Ascending aorta (tissue), 2 donors: ENCODE data around the gene HPN. TPM values are rescaled to one million over a fixed set of nuclear protein-coding genes. Genes with fewer than 3 reads are reported as not detected.
A peak's percentile ranks its signal among the peaks of the same experiment; 100 is the strongest.
"Not testable (repeated sequence)": the region's sequence is repeated elsewhere in the genome, so short reads cannot be mapped to it uniquely, and the experiment has no call there.

Experiments used
- DNase-seq, 2 donors: peaks; one replicate each; pipeline ENCODE4 v3.0.0-alpha.2; 2019; ENCODE audit warnings: low spot score in 2 of 2
- H3K27ac ChIP-seq, 2 donors: fragments of 200-600 bp; sonication (generic); one replicate each; pipeline ENCODE4 v1.5.1; 2016 to 2017; ENCODE audit warnings: mild to moderate bottlenecking in 1 of 2
- H3K27me3 ChIP-seq: fragments of 200-600 bp; sonication (generic); one replicate; pipeline ENCODE4 v1.5.1; 2017
- H3K36me3 ChIP-seq, 2 donors: fragments of 200-600 bp; sonication (generic); one replicate each; pipeline ENCODE4 v1.5.1; 2016
- H3K4me1 ChIP-seq, 2 donors: fragments of 200-600 bp; sonication (generic); one replicate each; pipeline ENCODE4 v1.5.1; 2016 to 2017; ENCODE audit warnings: mild to moderate bottlenecking in 1 of 2
- H3K4me3 ChIP-seq, 2 donors: fragments of 200-600 bp; sonication (generic); one replicate each; pipeline ENCODE4 v1.5.1; 2016 to 2017; ENCODE audit warnings: mild to moderate bottlenecking in 1 of 2
- H3K9me3 ChIP-seq, 2 donors: fragments of 200-600 bp; sonication (generic); one replicate each; pipeline ENCODE4 v1.5.1; 2016
- intact Hi-C: fragments of 100-400 bp; cut with DNase I; formaldehyde crosslinking; loops from one replicate; pipeline ENCODE4 v1.15.1; 2023
- total RNA-seq: library from RNA; depleted of rRNA; stranded (reverse); fragments of >200 nt; gene quantifications from one replicate; pipeline ENCODE4 v1.1.0, GENCODE V29; 2016
- TF ChIP-seq, protein P1 (sequence below), 3 experiments: fragments of 200-600 bp in 2 of 3; fragments of 450-650 bp in 1 of 3; sonication (generic) in 2 of 3; IDR thresholded peaks; one replicate each; pipeline ENCODE4 v1.5.1; 2016 to 2019; ENCODE audit warnings: antibody characterized with exemption in 3 of 3, mild to moderate bottlenecking in 1 of 3, moderate library complexity in 1 of 3

The HPN gene
- total RNA-seq, 1 donor from 2014 or later, result 0.85 TPM

DNA sequence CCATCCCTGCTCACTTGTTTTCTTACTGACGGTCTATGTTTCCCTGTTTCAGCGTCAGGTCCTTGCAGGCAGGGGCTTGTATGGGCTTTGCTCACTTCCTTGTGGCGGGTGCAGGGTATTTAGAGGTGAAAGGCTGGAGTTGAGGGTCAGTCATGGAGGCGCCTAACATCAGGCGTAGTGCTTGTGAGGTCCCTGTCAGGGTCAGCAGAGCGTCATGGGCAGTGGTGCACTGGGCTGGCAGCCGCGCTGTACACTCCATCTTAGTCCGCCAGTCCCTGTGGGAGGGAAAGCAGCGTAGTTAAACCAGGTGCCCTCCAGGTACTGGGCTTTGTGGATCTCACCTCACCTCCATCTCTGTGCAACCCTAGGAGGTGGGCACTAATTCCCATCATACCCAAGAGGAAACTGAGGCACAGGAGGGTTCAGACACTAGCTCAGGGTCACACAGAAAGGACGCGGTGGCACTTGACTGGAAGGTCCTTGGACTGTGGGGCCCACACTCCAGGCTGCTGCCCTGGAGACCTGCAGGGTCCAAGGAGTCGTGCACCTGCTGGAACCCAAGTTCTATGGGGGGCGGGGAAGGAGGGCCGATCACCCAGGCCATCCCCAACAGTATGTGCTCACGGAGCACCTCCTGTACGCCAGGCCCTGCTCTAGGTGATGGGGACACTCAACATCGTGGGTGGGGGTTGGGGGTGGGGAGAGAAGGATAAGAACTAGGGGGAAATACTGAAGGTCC, 36.8 kb upstream of the HPN start:
- H3K9me3 ChIP-seq, result no peaks in the 10 kb centered on the region
- H3K4me3 ChIP-seq, result no peak overlapping the region
- intact Hi-C loops, result no loop called here
- H3K4me1 ChIP-seq, result peaks cover 6 to 7% of the 10 kb centered on the region in 2 donors
- H3K27me3 ChIP-seq, result no peaks in the 10 kb centered on the region
- no peak for DNase-seq
- H3K27ac ChIP-seq, result no peak overlapping the region
- peaks cover 14% of the 10 kb centered on the region in 2 donors for H3K36me3 ChIP-seq
- TF ChIP-seq, protein P1, sequence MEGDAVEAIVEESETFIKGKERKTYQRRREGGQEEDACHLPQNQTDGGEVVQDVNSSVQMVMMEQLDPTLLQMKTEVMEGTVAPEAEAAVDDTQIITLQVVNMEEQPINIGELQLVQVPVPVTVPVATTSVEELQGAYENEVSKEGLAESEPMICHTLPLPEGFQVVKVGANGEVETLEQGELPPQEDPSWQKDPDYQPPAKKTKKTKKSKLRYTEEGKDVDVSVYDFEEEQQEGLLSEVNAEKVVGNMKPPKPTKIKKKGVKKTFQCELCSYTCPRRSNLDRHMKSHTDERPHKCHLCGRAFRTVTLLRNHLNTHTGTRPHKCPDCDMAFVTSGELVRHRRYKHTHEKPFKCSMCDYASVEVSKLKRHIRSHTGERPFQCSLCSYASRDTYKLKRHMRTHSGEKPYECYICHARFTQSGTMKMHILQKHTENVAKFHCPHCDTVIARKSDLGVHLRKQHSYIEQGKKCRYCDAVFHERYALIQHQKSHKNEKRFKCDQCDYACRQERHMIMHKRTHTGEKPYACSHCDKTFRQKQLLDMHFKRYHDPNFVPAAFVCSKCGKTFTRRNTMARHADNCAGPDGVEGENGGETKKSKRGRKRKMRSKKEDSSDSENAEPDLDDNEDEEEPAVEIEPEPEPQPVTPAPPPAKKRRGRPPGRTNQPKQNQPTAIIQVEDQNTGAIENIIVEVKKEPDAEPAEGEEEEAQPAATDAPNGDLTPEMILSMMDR (IDR thresholded peaks at IDR 0.05), result no peak

DNA sequence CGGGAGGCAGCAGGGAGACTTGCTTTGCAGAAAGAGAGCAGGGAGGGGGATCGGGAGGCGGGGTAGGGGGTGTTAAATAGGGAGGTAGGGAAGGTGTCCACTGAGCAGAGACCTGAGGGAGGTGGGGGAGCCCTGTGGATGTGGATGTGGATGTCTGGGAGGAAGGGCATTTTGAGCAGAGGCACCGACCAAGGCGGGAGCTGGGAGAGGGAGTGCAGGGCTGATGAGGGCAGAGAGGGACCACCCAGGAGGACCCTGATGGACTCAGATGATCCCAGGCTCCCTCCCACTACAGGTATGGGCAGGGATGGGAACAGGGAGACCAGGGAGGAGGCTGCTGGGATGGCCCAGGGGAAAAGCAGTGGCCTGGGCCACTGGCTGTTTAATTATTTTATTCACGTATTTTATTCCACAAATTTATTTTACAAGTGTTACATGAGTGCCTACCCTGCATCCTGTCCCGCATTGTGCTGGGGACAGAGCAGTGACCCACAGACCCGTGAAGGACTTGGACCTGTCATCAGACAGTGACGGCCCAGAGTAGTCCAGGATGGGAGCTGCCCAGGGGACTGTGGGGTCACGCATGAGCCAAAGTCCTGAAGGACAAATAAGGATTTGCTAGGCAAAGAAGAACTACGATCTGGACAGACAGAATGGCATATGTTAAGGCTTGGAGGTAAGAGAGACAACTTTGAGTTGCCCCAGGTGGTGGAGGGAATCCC, 36.1 kb upstream of the HPN start:
- DNase-seq, result no peak
- no peaks in the 10 kb centered on the region for H3K9me3 ChIP-seq
- H3K4me3 ChIP-seq, result no peak overlapping the region
- H3K27me3 ChIP-seq, result no peaks in the 10 kb centered on the region
- H3K4me1 ChIP-seq, result peaks cover 6 to 7% of the 10 kb centered on the region in 2 donors
- intact Hi-C loops, result no loop called here
- H3K36me3 ChIP-seq, result peaks cover 22% of the 10 kb centered on the region in 2 donors
- H3K27ac ChIP-seq, result peak overlapping the region in 1 of 2 donors; percentile 7
- TF ChIP-seq, protein P1 (IDR thresholded peaks at IDR 0.05), result no peak

DNA sequence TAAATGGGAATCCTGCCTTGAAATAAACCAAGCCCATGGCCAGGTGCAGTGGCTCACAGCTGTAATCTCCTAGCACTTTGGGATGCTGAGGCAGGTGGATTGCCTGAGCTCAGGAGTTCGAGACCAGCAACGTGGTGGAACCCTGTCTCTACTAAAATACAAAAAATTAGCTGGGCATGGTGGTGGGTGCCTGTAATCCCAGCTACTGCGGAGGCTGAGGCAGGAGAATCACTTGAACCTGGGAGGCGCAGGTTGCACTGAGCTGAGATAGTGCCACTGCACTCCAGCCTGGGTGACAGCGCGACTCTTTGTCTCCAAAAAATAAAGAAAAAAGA, 35.5 kb upstream of the HPN start:
- DNase-seq, intact Hi-C loops, H3K9me3 ChIP-seq, H3K27me3 ChIP-seq, H3K4me1 ChIP-seq, H3K4me3 ChIP-seq: not testable (repeated sequence)
- peak overlapping the region in 1 of 2 donors; percentile 15 for H3K27ac ChIP-seq
- peaks cover 26% of the 10 kb centered on the region in 2 donors for H3K36me3 ChIP-seq

DNA sequence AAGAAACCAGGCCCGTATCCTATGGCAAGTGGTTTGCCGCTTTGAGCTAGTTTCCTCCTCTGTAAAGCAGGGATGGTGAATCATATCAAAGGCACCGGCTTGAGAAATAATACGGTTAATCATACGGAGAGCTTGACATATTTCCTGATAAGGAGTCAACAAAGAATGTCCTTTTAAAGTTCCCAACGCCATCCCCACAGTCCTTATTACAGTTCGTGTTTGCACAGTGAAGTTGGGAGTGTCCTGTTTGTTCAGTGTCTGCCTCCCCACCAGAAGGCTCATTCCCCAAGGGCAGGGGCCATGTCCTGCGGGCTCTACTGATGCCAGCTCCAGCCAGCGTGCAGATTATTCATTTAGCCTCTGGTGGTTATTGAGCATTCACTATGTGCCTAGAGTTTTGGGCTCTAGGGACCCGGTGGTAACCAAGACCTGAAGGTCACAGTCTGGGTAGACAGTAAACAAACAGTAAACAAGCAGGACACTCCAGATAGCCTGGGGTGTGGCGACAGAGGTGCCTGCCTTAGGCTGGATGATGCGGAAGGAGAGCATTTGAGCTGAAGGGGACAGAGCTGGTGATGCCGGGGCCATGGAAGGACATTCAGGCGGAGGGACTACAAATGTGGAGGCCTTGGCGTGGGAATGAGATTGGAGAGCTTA, 35.1 kb upstream of the HPN start:
- intact Hi-C loops, result no loop called here
- Histone ChIP-seq H3K9me3 (no peaks in the 10 kb centered on the region), H3K4me1 (peaks cover 5 to 6% of the 10 kb centered on the region in 2 donors), H3K27me3 (no peaks in the 10 kb centered on the region), H3K36me3 (peaks cover 28 to 31% of the 10 kb centered on the region in 2 donors), H3K4me3 (no peak overlapping the region), H3K27ac (peak overlapping the region; percentile 34 to 60)
- no peak for DNase-seq
- TF ChIP-seq, protein P1 (IDR thresholded peaks at IDR 0.05), result no peak

DNA sequence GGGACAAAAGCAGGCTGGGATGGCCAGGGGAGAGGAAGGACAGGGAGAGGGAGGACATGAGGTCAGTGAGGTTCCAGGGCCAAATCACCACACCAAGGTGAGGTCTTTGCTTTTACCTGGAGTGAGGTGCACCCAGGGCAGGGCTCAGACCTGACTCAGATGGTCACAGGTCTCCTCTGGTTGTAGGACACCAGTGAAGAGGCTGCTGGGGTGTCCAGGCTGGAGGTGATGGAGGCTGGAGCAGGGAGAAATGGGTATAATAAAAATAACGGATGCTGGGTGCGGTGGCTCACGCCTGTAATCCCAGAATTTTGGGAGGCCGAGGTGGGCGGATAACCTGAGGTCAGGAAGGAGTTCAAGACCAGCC, 34.5 kb upstream of the HPN start:
- peaks cover 33 to 36% of the 10 kb centered on the region in 2 donors for H3K36me3 ChIP-seq
- H3K27me3 ChIP-seq, result no peaks in the 10 kb centered on the region
- no peak overlapping the region for H3K4me3 ChIP-seq
- H3K4me1 ChIP-seq, result peaks cover 2 to 6% of the 10 kb centered on the region in 2 donors
- no peak for DNase-seq
- no peaks in the 10 kb centered on the region for H3K9me3 ChIP-seq
- TF ChIP-seq, protein P1 (IDR thresholded peaks at IDR 0.05), result no peak
- intact Hi-C loops, result no loop called here
- H3K27ac ChIP-seq, result peak overlapping the region; percentile 34 to 60

DNA sequence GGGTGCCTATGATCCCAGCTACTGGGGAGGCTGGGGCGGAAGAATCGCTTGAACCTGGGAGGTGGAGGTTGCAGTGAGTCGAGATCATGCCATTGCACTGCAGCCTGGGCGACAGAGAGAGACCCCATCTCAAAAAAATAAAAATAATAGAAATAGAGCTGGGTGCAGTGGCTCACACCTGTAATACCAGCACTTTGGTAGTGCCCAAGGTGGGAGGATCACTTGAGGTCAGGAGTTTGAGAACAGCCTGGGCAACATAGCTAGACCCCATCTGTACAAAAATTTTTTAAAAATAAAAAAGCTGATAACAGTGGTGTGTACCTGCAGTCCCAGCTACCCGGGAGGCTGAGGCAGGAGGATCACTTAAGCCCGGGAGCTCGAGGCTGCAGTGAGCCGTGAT, 34.1 kb upstream of the HPN start:
- DNase-seq, intact Hi-C loops, H3K4me3 ChIP-seq, H3K4me1 ChIP-seq, H3K9me3 ChIP-seq, H3K27me3 ChIP-seq: not testable (repeated sequence)
- Histone ChIP-seq H3K27ac (peak overlapping the region in 1 of 2 donors; percentile 41), H3K36me3 (peaks cover 33 to 37% of the 10 kb centered on the region in 2 donors)
